HCT116 (cell line): ENCODE measurements around the gene ACOXL. TPM values are rescaled to one million over a fixed set of nuclear protein-coding genes. Genes with fewer than 3 reads are reported as not detected.
"Not testable (repeated sequence)": the region's sequence is repeated elsewhere in the genome, so short reads cannot be mapped to it uniquely, and the experiment has no call there.

ENCODE experiments used
- ATAC-seq: fragments of 200-7000 bp; cut with Tn5 transposase; 2 replicates; pipeline ENCODE4 v1.9.1; 2020; ENCODE audit warnings: mild to moderate bottlenecking, moderate library complexity
- BruUV-seq: library from RNA; stranded (reverse); fragments of 400-500 nt; replicated peaks from 2 replicates; lab custom pipeline; 2021; lab: Mats Ljungman, UMichigan
- CTCF ChIA-PET: fragments of 300-600 bp; sonication (Branson Sonifier 250); formaldehyde crosslinking; loops from one replicate; lab custom pipeline; 2021; ENCODE audit warnings: antibody characterized with exemption; lab: Charles Lee
- POLR2A ChIA-PET: fragments of 300-600, 350-600 bp; sonication (Branson Sonifier 250); formaldehyde crosslinking; loops from one replicate; lab custom pipeline; 2021; ENCODE audit warnings: antibody characterized with exemption; lab: Charles Lee
- RAD21 ChIA-PET, 2 experiments: fragments of 300-600 bp; sonication (Branson Sonifier 250); formaldehyde crosslinking; loops; one replicate each; lab custom pipeline; 2023; ENCODE audit warnings: low total read pairs in 2 of 2; ENCODE audit not compliant: uncharacterized antibody in 2 of 2, unreplicated experiment in 2 of 2, low non-redundant PET in 1 of 2; lab: Charles Lee
- DNase-seq: peaks from one replicate; pipeline ENCODE4 v3.0.0-alpha.2; 2010; ENCODE audit warnings: low read depth, low spot score
- H2AFZ ChIP-seq: fragments of 200-600 bp; shearing (Covaris generic), sonication (generic); 2 replicates; pipeline ENCODE4 v1.6.1; 2017; ENCODE audit warnings: low read depth, mixed run types, mixed read lengths, antibody characterized with exemption, low read length; ENCODE audit not compliant: poor library complexity, severe bottlenecking
- H3K27ac ChIP-seq: 2 replicates; pipeline ENCODE4 v1.5.1; 2012; ENCODE audit warnings: low read depth, low read length
- H3K27me3 ChIP-seq: fragments of 200-600 bp; sonication (generic); 2 replicates; pipeline ENCODE4 v1.6.1; 2016; ENCODE audit warnings: mixed run types, low read length, mixed read lengths; ENCODE audit not compliant: insufficient read depth
- H3K36me3 ChIP-seq, 2 experiments: fragments of 200-500 bp in 1 of 2; fragments of 200-600 bp in 1 of 2; sonication (Bioruptor generic) in 1 of 2; sonication (generic) in 1 of 2; 2 replicates each; pipeline versions ENCODE4 v1.5.1 to v1.6.1; 2014 to 2016; ENCODE audit warnings: low read length in 2 of 2, inconsistent platforms in 1 of 2, mixed read lengths in 1 of 2, mixed run types in 1 of 2; ENCODE audit not compliant: insufficient read depth in 2 of 2, control insufficient read depth in 1 of 2
- H3K4me1 ChIP-seq, 2 experiments: fragments of 200-600 bp in 1 of 2; sonication (generic) in 1 of 2; 2 replicates each; pipeline versions ENCODE4 v1.5.1 to v1.6.1; 2012 to 2017; ENCODE audit warnings: low read length in 2 of 2, inconsistent platforms in 1 of 2, mild to moderate bottlenecking in 1 of 2, mixed read lengths in 1 of 2, mixed run types in 1 of 2, moderate library complexity in 1 of 2; ENCODE audit not compliant: insufficient read depth in 2 of 2, control insufficient read depth in 1 of 2
- H3K4me2 ChIP-seq: fragments of 200-600 bp; sonication (generic); 2 replicates; pipeline ENCODE4 v1.6.1; 2017; ENCODE audit warnings: mixed run types, low read length, mixed read lengths
- H3K4me3 ChIP-seq, 2 experiments: fragments of 200-600 bp in 1 of 2; sonication (generic) in 1 of 2; replicated peaks in 1 of 2; 2 replicates each; pipeline ENCODE4 v1.5.1; 2011 to 2016; ENCODE audit warnings: low read length in 2 of 2, control low read depth in 1 of 2, low read depth in 1 of 2, mild to moderate bottlenecking in 1 of 2, mixed read lengths in 1 of 2, mixed run types in 1 of 2
- H3K79me2 ChIP-seq: fragments of 200-600 bp; sonication (generic); 2 replicates; pipeline ENCODE4 v1.6.1; 2017; ENCODE audit warnings: mild to moderate bottlenecking, mixed run types, low read length, moderate library complexity, mixed read lengths; ENCODE audit not compliant: insufficient read depth
- H3K9ac ChIP-seq: fragments of 200-600 bp; sonication (generic); 2 replicates; pipeline ENCODE4 v1.6.1; 2016; ENCODE audit warnings: low read length, mixed read lengths
- H3K9me2 ChIP-seq: fragments of 200-600 bp; sonication (generic), shearing (Covaris generic); 2 replicates; pipeline ENCODE4 v1.6.1; 2017; ENCODE audit warnings: mixed run types, mild to moderate bottlenecking, moderate library complexity; ENCODE audit not compliant: insufficient read depth
- H3K9me3 ChIP-seq, 2 experiments: fragments of 200-500 bp in 1 of 2; fragments of 200-600 bp in 1 of 2; sonication (Bioruptor generic) in 1 of 2; sonication (generic) in 1 of 2; 2 replicates each; pipeline ENCODE4 v1.6.1; 2014 to 2017; ENCODE audit warnings: low read length in 2 of 2, mixed read lengths in 2 of 2, inconsistent platforms in 1 of 2, low read depth in 1 of 2, mild to moderate bottlenecking in 1 of 2, mixed run types in 1 of 2, moderate library complexity in 1 of 2; ENCODE audit not compliant: control insufficient read depth in 1 of 2, insufficient read depth in 1 of 2
- H4K20me1 ChIP-seq: fragments of 200-600 bp; sonication (generic), shearing (Covaris generic); 2 replicates; pipeline ENCODE4 v1.6.1; 2017; ENCODE audit warnings: mixed run types, mild to moderate bottlenecking, moderate library complexity; ENCODE audit not compliant: insufficient read depth
- CBX3 ChIP-seq: IDR thresholded peaks from 2 replicates; pipeline ENCODE4 v1.6.1; 2012; ENCODE audit warnings: low read depth
- FOSL1 ChIP-seq: IDR thresholded peaks from 2 replicates; pipeline ENCODE4 v1.6.1; 2012; ENCODE audit warnings: low read depth
- JUND ChIP-seq: IDR thresholded peaks from 2 replicates; pipeline ENCODE4 v1.6.1; 2012
- POLR2A ChIP-seq: IDR thresholded peaks from 2 replicates; pipeline ENCODE4 v1.7.0; 2011; ENCODE audit warnings: borderline replicate concordance; ENCODE audit not compliant: insufficient read depth, insufficient read length; ENCODE audit errors: extremely low read depth
- POLR2AphosphoS5 ChIP-seq: IDR thresholded peaks from 2 replicates; pipeline ENCODE4 v1.6.1; 2011; ENCODE audit warnings: mild to moderate bottlenecking, low read depth, low read length, moderate library complexity
- SIN3A ChIP-seq: IDR thresholded peaks from 2 replicates; pipeline ENCODE4 v1.6.1; 2012; ENCODE audit warnings: low read depth
- TCF7L2 ChIP-seq: IDR thresholded peaks from 2 replicates; pipeline ENCODE4 v1.7.0; 2011; ENCODE audit warnings: borderline replicate concordance, inconsistent platforms; ENCODE audit not compliant: insufficient read depth, insufficient read length; ENCODE audit errors: extremely low read depth
- YY1 ChIP-seq: IDR thresholded peaks from 2 replicates; pipeline ENCODE4 v1.6.1; 2011; ENCODE audit warnings: low read length, low read depth, moderate library complexity, mild to moderate bottlenecking; ENCODE audit not compliant: insufficient replicate concordance; ENCODE audit errors: extremely low read depth
- ZNF274 ChIP-seq: fragments of 200-500 bp; sonication (Bioruptor generic); IDR thresholded peaks from 2 replicates; pipeline ENCODE4 v1.6.1; 2014; ENCODE audit warnings: mild to moderate bottlenecking, low read depth, low read length, inconsistent platforms
- intact Hi-C: fragments of 100-400 bp; cut with micrococcal nuclease; formaldehyde crosslinking; loops from 2 replicates; pipeline ENCODE4 v1.10.0; 2022
- total RNA-seq: library from RNA; stranded (reverse); gene quantifications from one replicate; pipeline ENCODE4 v1.2.1, GENCODE V29; 2021; ENCODE audit not compliant: unreplicated experiment
- TF ChIP-seq, protein P1 (sequence below): IDR thresholded peaks from 2 replicates; pipeline ENCODE4 v1.6.1; 2011; ENCODE audit warnings: mild to moderate bottlenecking, low read length, moderate library complexity; ENCODE audit not compliant: insufficient replicate concordance; ENCODE audit errors: extremely low read depth

ACOXL gene
- total RNA-seq, 1 experiment from 2014 or later = 5.5 TPM

DNA sequence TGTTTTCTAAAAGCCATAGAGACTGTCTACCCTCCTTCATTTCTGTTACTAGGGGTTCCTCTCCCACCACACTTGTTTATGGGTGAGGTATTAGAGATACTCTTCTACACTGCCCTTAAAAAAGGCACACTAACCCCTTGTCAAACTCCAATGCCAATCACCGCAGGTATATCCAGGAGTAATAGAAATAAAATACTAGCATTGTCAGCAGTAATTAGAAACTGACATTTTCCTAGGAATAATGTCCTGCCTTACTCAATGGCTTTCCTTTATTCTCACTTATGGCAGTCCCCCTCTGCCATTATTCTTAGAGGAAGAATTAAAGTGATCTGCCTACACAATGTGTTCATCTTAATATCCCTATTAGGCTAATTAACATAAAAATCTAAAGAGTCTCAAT, 49.5 kb upstream of the ACOXL start:
- BruUV-seq = no TSS peak
- POLR2A ChIA-PET = no interaction called here
- Histone ChIP-seq H4K20me1 (no peaks in the 10 kb centered on the region), H3K27ac (no peak overlapping the region), H3K4me3 (no peak overlapping the region), H3K4me1 (peaks cover 7 to 10% of the 10 kb centered on the region in 2 experiments), H3K9ac (no peak overlapping the region), H3K4me2 (no peak overlapping the region), H3K9me2 (no peaks in the 10 kb centered on the region), H3K36me3 (no peaks in the 10 kb centered on the region), H2AFZ (no peak overlapping the region), H3K9me3 (peaks cover 0 to 4% of the 10 kb centered on the region in 2 experiments; a peak in 1 of 4 replicates), H3K27me3 (no peaks in the 10 kb centered on the region), H3K79me2 (no peaks in the 10 kb centered on the region)
- DNase-seq = no peak
- ATAC-seq = no peak
- no peak for TF ChIP-seq ZNF274
- no peak for TF ChIP-seq TCF7L2
- TF ChIP-seq YY1 = no peak
- TF ChIP-seq JUND = no peak
- no peak for TF ChIP-seq POLR2AphosphoS5
- no peak for TF ChIP-seq SIN3A
- TF ChIP-seq CBX3 = no peak
- no peak for TF ChIP-seq POLR2A
- TF ChIP-seq, protein P1, sequence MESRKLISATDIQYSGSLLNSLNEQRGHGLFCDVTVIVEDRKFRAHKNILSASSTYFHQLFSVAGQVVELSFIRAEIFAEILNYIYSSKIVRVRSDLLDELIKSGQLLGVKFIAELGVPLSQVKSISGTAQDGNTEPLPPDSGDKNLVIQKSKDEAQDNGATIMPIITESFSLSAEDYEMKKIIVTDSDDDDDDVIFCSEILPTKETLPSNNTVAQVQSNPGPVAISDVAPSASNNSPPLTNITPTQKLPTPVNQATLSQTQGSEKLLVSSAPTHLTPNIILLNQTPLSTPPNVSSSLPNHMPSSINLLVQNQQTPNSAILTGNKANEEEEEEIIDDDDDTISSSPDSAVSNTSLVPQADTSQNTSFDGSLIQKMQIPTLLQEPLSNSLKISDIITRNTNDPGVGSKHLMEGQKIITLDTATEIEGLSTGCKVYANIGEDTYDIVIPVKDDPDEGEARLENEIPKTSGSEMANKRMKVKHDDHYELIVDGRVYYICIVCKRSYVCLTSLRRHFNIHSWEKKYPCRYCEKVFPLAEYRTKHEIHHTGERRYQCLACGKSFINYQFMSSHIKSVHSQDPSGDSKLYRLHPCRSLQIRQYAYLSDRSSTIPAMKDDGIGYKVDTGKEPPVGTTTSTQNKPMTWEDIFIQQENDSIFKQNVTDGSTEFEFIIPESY = no peak
- no peak for TF ChIP-seq FOSL1
- CTCF ChIA-PET = no interaction called here
- RAD21 ChIA-PET = no interaction called here
- intact Hi-C loops = no loop called here

DNA sequence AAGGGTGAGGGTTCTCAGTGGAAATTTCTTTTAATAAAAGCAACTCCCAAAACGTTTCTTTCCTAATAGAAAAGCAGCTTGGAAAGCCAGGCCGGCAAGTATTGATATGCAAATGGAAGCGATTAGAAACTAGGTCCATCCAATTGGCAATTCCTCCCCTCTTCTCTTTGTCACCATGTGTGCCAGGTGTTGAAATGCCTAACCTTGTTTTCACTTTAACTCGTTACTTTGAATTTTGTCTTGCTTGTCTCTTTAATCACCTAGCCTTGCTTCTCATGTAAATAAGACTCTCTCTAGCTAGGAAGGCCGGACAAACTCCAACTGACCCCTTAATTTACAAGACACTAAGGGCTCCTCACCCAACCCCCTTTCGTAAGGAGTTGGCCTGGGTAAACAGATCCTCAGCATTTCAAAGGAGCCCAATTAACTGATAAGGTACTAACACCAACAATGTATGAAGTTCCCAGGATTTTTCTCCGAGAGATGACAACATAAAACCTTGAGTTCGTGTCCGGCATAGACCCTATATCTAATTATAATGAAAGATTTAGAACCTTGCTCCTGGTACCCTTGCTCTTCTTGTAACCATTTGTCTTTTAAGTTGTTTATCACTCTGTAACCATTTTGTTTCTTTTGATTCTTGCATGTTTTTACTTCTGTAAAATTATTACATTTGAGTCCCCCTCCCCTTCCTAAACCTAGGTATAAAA, 44.4 kb upstream of the ACOXL start:
- H3K4me3 ChIP-seq, H3K27ac ChIP-seq, H3K9me2 ChIP-seq, H4K20me1 ChIP-seq, POLR2A ChIA-PET, ATAC-seq, BruUV-seq, intact Hi-C loops, DNase-seq, CTCF ChIA-PET, H3K9me3 ChIP-seq, H3K4me2 ChIP-seq, RAD21 ChIA-PET, H3K4me1 ChIP-seq, H3K27me3 ChIP-seq, H2AFZ ChIP-seq, H3K9ac ChIP-seq, H3K79me2 ChIP-seq, H3K36me3 ChIP-seq: not testable (repeated sequence)
